Right atrium auricular region (tissue), 2 donors: ENCODE results near the gene SLC41A3. TPM values are rescaled to one million over a fixed set of nuclear protein-coding genes. Genes with fewer than 3 reads are reported as not detected.
"Not testable (repeated sequence)": the region's sequence is repeated elsewhere in the genome, so short reads cannot be mapped to it uniquely, and the experiment has no call there.

Experiments used
- DNase-seq: peaks from one replicate; pipeline ENCODE4 v3.0.0-alpha.2; 2019; ENCODE audit warnings: low spot score
- H3K27ac ChIP-seq, 2 donors: fragments of 200-600 bp; sonication (generic); 1 replicate in 1 of 2; 2 replicates in 1 of 2; pipeline ENCODE4 v1.5.1; 2016 to 2019
- H3K27me3 ChIP-seq, 2 donors: fragments of 200-600 bp; sonication (generic); one replicate each; pipeline versions ENCODE4 v1.5.1 to v1.6.0; 2017 to 2019
- H3K36me3 ChIP-seq: fragments of 200-600 bp; sonication (generic); one replicate; pipeline ENCODE4 v1.5.1; 2016
- H3K4me1 ChIP-seq, 2 donors: fragments of 200-600 bp; sonication (generic); one replicate each; pipeline versions ENCODE4 v1.5.1 to v1.6.0; 2017 to 2019
- H3K4me3 ChIP-seq, 2 donors: fragments of 200-600 bp; sonication (generic); 1 replicate in 1 of 2; 2 replicates in 1 of 2; pipeline ENCODE4 v1.5.1; 2017 to 2019; ENCODE audit warnings: mild to moderate bottlenecking in 1 of 2, moderate library complexity in 1 of 2
- H3K9me3 ChIP-seq, 2 donors: fragments of 200-600 bp; sonication (generic); one replicate each; pipeline ENCODE4 v1.5.1; 2019
- CTCF ChIP-seq, 2 donors: fragments of 200-600 bp; sonication (generic); IDR thresholded peaks; one replicate each; pipeline ENCODE4 v1.5.1; 2019; ENCODE audit warnings: antibody characterized with exemption in 2 of 2
- total RNA-seq, 2 donors: library from RNA; depleted of rRNA; stranded (reverse); fragments of >200 nt; gene quantifications; one replicate each; pipeline ENCODE4 v1.1.0, GENCODE V29; 2016

Gene SLC41A3
- total RNA-seq, 2 donors from 2014 or later: 34.1 to 39.6 TPM

- DNase-seq: no peak
- Histone ChIP-seq H3K27me3 (no peaks in the 10 kb centered on the region), H3K36me3 (no peaks in the 10 kb centered on the region)
These were observed 123.3 kb downstream of the SLC41A3 start for GRCh38 chr3:125960456-125961288.

DNA sequence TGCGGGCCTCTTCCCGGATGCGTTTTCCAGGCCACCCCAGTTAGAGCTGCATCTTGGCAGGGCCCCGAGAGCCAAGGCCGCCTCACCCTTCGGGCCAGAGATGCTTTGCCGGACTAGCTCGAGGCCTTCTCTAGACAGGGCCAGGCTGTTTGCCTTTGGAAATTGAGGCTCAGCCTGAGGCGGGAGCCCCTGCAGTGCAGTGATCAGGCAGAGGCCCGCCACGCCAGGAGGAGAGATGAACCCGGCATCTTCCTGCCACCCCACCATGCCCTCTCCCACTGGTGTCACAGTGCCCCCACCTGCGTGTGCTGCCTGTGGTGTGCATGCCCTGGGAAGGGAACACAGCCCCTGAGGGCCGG lies 123.9 kb downstream of the SLC41A3 start:
- DNase-seq: no peak
- Histone ChIP-seq H3K27me3 (no peaks in the 10 kb centered on the region), H3K9me3 (no peaks in the 10 kb centered on the region), H3K4me1 (peaks cover 0 to 5% of the 10 kb centered on the region in 2 donors), H3K27ac (no peak overlapping the region), H3K36me3 (no peaks in the 10 kb centered on the region), H3K4me3 (no peak overlapping the region)
- no peak for TF ChIP-seq CTCF (IDR thresholded peaks at IDR 0.05)

More at GRCh38 chr3:125960456-125961288, 123.3 kb downstream of the SLC41A3 start:
- no peak overlapping the region for H3K27ac ChIP-seq
- no peaks in the 10 kb centered on the region for H3K9me3 ChIP-seq
- peaks cover 0 to 5% of the 10 kb centered on the region in 2 donors for H3K4me1 ChIP-seq
- H3K4me3 ChIP-seq: no peak overlapping the region
- TF ChIP-seq CTCF (IDR thresholded peaks at IDR 0.05): no peak

GRCh38 chr3:125959317-125960065 lies 124.4 kb downstream of the SLC41A3 start:
- no peak for TF ChIP-seq CTCF (IDR thresholded peaks at IDR 0.05)
- H3K27me3 ChIP-seq: no peaks in the 10 kb centered on the region
- peaks cover 0 to 5% of the 10 kb centered on the region in 2 donors for H3K4me1 ChIP-seq
- no peaks in the 10 kb centered on the region for H3K9me3 ChIP-seq
- H3K36me3 ChIP-seq: no peaks in the 10 kb centered on the region
- H3K4me3 ChIP-seq: no peak overlapping the region
- H3K27ac ChIP-seq: no peak overlapping the region
- no peak for DNase-seq

- TF ChIP-seq CTCF (IDR thresholded peaks at IDR 0.05): no peak
- no peak for DNase-seq
- no peaks in the 10 kb centered on the region for H3K9me3 ChIP-seq
- no peaks in the 10 kb centered on the region for H3K27me3 ChIP-seq
- H3K4me1 ChIP-seq: peaks cover 0 to 5% of the 10 kb centered on the region in 2 donors
- no peaks in the 10 kb centered on the region for H3K36me3 ChIP-seq
- peak overlapping the region; percentile 31 to 44 for H3K4me3 ChIP-seq
- peak overlapping the region in 1 of 2 donors; percentile 44 for H3K27ac ChIP-seq
These were observed 125.2 kb downstream of the SLC41A3 start for GRCh38 chr3:125958511-125959316.

GRCh38 chr3:125957674-125958510 lies 126.0 kb downstream of the SLC41A3 start:
- no peaks in the 10 kb centered on the region for H3K9me3 ChIP-seq
- H3K4me3 ChIP-seq: peak overlapping the region; percentile 31 to 44
- TF ChIP-seq CTCF (IDR thresholded peaks at IDR 0.05): no peak
- peak overlapping the region in 1 of 2 donors; percentile 44 for H3K27ac ChIP-seq
- H3K36me3 ChIP-seq: no peaks in the 10 kb centered on the region
- H3K27me3 ChIP-seq: no peaks in the 10 kb centered on the region
- peaks cover 0 to 5% of the 10 kb centered on the region in 2 donors for H3K4me1 ChIP-seq
- DNase-seq: no peak

- H3K36me3 ChIP-seq, H3K27ac ChIP-seq, H3K9me3 ChIP-seq, H3K4me3 ChIP-seq, DNase-seq, H3K4me1 ChIP-seq, H3K27me3 ChIP-seq: not testable (repeated sequence)
These were observed 126.9 kb downstream of the SLC41A3 start for GRCh38 chr3:125957020-125957419.
